ENCODE results near the gene DCAF10. TPM values are rescaled to one million over a fixed set of nuclear protein-coding genes. Genes with fewer than 3 reads are reported as not detected.
"Not testable (repeated sequence)": the region's sequence is repeated elsewhere in the genome, so short reads cannot be mapped to it uniquely, and the experiment has no call there.

Gene DCAF10
- total RNA-seq, 1 experiment from 2014 or later, result 34.8 TPM

GRCh38 chr9:37825174-37825573, 24.6 kb downstream of the DCAF10 start:
- H3K4me3 ChIP-seq (ENCODE audit: low read length); H3K9me2 ChIP-seq (replicated peaks; ENCODE audit: insufficient read depth, low read length); DNase-seq; H3K9me3 ChIP-seq (ENCODE audit: low read length); H3K27me3 ChIP-seq (ENCODE audit: low read length); H3K27ac ChIP-seq (ENCODE audit: low read length); H4K20me1 ChIP-seq (ENCODE audit: insufficient read depth, low read depth, low read length); H3K4me2 ChIP-seq (ENCODE audit: low read depth, low read length, poor library complexity, severe bottlenecking); H3K4me1 ChIP-seq (ENCODE audit: low read length); H3K9ac ChIP-seq (ENCODE audit: low read length); H2AFZ ChIP-seq (ENCODE audit: low read length): not testable (repeated sequence)
- H3K79me2 ChIP-seq (ENCODE audit: low read length), result peaks cover 39% of the 10 kb centered on the region
- H3K36me3 ChIP-seq (ENCODE audit: insufficient read depth, low read length), result peaks cover 35% of the 10 kb centered on the region

DNA sequence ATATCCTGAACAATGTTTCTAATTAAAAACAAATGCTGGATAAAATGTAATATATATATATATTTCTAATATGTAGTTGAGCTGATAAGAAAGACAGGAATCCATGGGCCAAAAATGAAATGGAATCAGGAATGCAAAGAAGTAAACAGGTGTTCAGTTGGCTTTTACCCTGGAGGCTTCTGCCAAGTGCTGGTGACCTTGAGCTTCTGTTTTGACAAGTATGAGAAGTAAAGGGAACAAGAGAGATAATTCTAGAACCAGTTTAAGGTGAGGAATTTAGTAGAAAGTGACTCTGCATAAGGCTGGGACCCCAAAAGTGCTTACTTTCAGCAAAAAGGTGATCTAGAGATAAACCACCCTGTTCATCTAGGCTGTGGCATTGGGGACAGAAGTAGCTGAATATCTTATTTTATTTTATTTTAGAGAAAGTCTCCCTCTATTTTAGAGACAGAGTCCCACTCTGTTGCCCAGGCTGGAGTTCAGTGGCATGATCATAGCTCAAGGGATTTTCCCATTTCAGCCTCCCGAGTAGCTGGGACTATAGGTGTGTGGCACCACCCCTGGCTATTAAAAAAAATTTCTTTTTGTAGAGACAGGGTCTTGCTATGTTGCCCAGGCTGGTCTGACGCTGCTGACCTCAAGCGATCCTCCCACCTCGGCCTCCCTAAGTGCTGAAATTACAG, 27.0 kb downstream of the DCAF10 start:
- peak; percentile 25 for DNase-seq
- Histone ChIP-seq H3K4me3 (ENCODE audit: low read length) (no peak overlapping the region), H3K9me2 (replicated peaks; ENCODE audit: insufficient read depth, low read length) (no peaks in the 10 kb centered on the region), H3K4me1 (ENCODE audit: low read length) (no peaks in the 10 kb centered on the region), H3K4me2 (ENCODE audit: low read depth, low read length, poor library complexity, severe bottlenecking) (no peak overlapping the region), H3K27me3 (ENCODE audit: low read length) (no peaks in the 10 kb centered on the region), H3K27ac (ENCODE audit: low read length) (no peak overlapping the region), H3K79me2 (ENCODE audit: low read length) (peaks cover 37% of the 10 kb centered on the region), H3K36me3 (ENCODE audit: insufficient read depth, low read length) (peaks cover 27% of the 10 kb centered on the region), H3K9ac (ENCODE audit: low read length) (no peak overlapping the region), H2AFZ (ENCODE audit: low read length) (no peak overlapping the region), H3K9me3 (ENCODE audit: low read length) (no peaks in the 10 kb centered on the region), H4K20me1 (ENCODE audit: insufficient read depth, low read depth, low read length) (no peaks in the 10 kb centered on the region)

GRCh38 chr9:37835821-37836220, 35.2 kb downstream of the DCAF10 start:
- Histone ChIP-seq H3K27me3 (ENCODE audit: low read length) (no peaks in the 10 kb centered on the region), H3K27ac (ENCODE audit: low read length) (no peak overlapping the region), H3K4me3 (ENCODE audit: low read length) (no peak overlapping the region), H3K9me3 (ENCODE audit: low read length) (no peaks in the 10 kb centered on the region), H2AFZ (ENCODE audit: low read length) (no peak overlapping the region), H4K20me1 (ENCODE audit: insufficient read depth, low read depth, low read length) (no peaks in the 10 kb centered on the region), H3K9ac (ENCODE audit: low read length) (no peak overlapping the region), H3K36me3 (ENCODE audit: insufficient read depth, low read length) (no peaks in the 10 kb centered on the region; the same call in none of the 2 replicates), H3K9me2 (replicated peaks; ENCODE audit: insufficient read depth, low read length) (no peaks in the 10 kb centered on the region), H3K4me2 (ENCODE audit: low read depth, low read length, poor library complexity, severe bottlenecking) (no peak overlapping the region), H3K4me1 (ENCODE audit: low read length) (peaks cover 3% of the 10 kb centered on the region), H3K79me2 (ENCODE audit: low read length) (peaks cover 62% of the 10 kb centered on the region)
- no peak for DNase-seq

DNA sequence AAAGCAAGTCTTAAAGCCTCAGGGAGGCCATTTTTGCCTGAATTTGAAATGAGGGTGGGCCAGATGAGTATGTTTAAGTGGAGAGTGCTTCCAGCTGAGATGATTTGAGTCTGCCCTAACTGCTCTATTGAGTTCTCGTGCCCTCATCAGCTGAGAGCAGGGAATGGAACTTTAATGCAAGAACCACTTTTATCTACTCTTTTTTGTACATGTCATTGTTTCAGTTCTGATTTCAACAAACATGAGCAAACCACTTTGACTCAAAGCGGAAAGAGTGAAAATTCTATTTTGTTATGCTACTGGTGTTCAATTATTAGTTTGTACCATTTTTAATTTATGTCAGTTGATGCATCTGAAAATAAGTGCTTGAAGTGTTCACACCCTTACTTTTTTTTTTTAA, 35.8 kb downstream of the DCAF10 start:
- H3K9me3 ChIP-seq (ENCODE audit: low read length), result no peaks in the 10 kb centered on the region
- no peak overlapping the region for H3K27ac ChIP-seq (ENCODE audit: low read length)
- H3K27me3 ChIP-seq (ENCODE audit: low read length), result no peaks in the 10 kb centered on the region
- H3K4me1 ChIP-seq (ENCODE audit: low read length), result peaks cover 9% of the 10 kb centered on the region
- H3K36me3 ChIP-seq (ENCODE audit: insufficient read depth, low read length), result no peaks in the 10 kb centered on the region; the same call in none of the 2 replicates
- H3K9ac ChIP-seq (ENCODE audit: low read length), result no peak overlapping the region
- no peak overlapping the region for H2AFZ ChIP-seq (ENCODE audit: low read length)
- H3K4me2 ChIP-seq (ENCODE audit: low read depth, low read length, poor library complexity, severe bottlenecking), result no peak overlapping the region
- no peak overlapping the region for H3K4me3 ChIP-seq (ENCODE audit: low read length)
- peaks cover 64% of the 10 kb centered on the region for H3K79me2 ChIP-seq (ENCODE audit: low read length)
- no peaks in the 10 kb centered on the region for H4K20me1 ChIP-seq (ENCODE audit: insufficient read depth, low read depth, low read length)
- DNase-seq, result no peak
- H3K9me2 ChIP-seq (replicated peaks; ENCODE audit: insufficient read depth, low read length), result no peaks in the 10 kb centered on the region

GRCh38 chr9:37839496-37840461, 39.2 kb downstream of the DCAF10 start:
- Histone ChIP-seq H3K9ac (ENCODE audit: low read length) (no peak overlapping the region), H3K27ac (ENCODE audit: low read length) (no peak overlapping the region), H3K9me3 (ENCODE audit: low read length) (no peaks in the 10 kb centered on the region), H3K9me2 (replicated peaks; ENCODE audit: insufficient read depth, low read length) (no peaks in the 10 kb centered on the region), H3K4me3 (ENCODE audit: low read length) (no peak overlapping the region), H3K27me3 (ENCODE audit: low read length) (no peaks in the 10 kb centered on the region), H3K4me1 (ENCODE audit: low read length) (peaks cover 17% of the 10 kb centered on the region), H4K20me1 (ENCODE audit: insufficient read depth, low read depth, low read length) (no peaks in the 10 kb centered on the region), H3K4me2 (ENCODE audit: low read depth, low read length, poor library complexity, severe bottlenecking) (no peak overlapping the region), H3K36me3 (ENCODE audit: insufficient read depth, low read length) (peaks cover 10% of the 10 kb centered on the region), H2AFZ (ENCODE audit: low read length) (no peak overlapping the region), H3K79me2 (ENCODE audit: low read length) (peaks cover 57% of the 10 kb centered on the region)
- DNase-seq, result peak; percentile 36

- DNase-seq, result no peak
- Histone ChIP-seq H3K9me2 (replicated peaks; ENCODE audit: insufficient read depth, low read length) (no peaks in the 10 kb centered on the region), H3K4me2 (ENCODE audit: low read depth, low read length, poor library complexity, severe bottlenecking) (no peak overlapping the region), H3K36me3 (ENCODE audit: insufficient read depth, low read length) (peaks cover 15% of the 10 kb centered on the region; the same call in 1 of the 2 replicates), H3K9me3 (ENCODE audit: low read length) (no peaks in the 10 kb centered on the region), H3K27me3 (ENCODE audit: low read length) (no peaks in the 10 kb centered on the region), H4K20me1 (ENCODE audit: insufficient read depth, low read depth, low read length) (no peaks in the 10 kb centered on the region), H3K79me2 (ENCODE audit: low read length) (peaks cover 60% of the 10 kb centered on the region), H3K27ac (ENCODE audit: low read length) (no peak overlapping the region), H3K4me3 (ENCODE audit: low read length) (no peak overlapping the region), H3K4me1 (ENCODE audit: low read length) (peaks cover 17% of the 10 kb centered on the region), H2AFZ (ENCODE audit: low read length) (no peak overlapping the region), H3K9ac (ENCODE audit: low read length) (no peak overlapping the region)
Measured at GRCh38 chr9:37840560-37841194, 40.1 kb downstream of the DCAF10 start.

GRCh38 chr9:37852222-37852621, 51.6 kb downstream of the DCAF10 start:
- H3K79me2 ChIP-seq (ENCODE audit: low read length), result peaks cover 15% of the 10 kb centered on the region; the same call in 1 of the 2 replicates
- H2AFZ ChIP-seq (ENCODE audit: low read length), result no peak overlapping the region
- H3K9ac ChIP-seq (ENCODE audit: low read length), result no peak overlapping the region
- no peaks in the 10 kb centered on the region for H3K4me1 ChIP-seq (ENCODE audit: low read length)
- H3K4me3 ChIP-seq (ENCODE audit: low read length), result no peak overlapping the region
- no peaks in the 10 kb centered on the region for H3K9me2 ChIP-seq (replicated peaks; ENCODE audit: insufficient read depth, low read length)
- DNase-seq, result no peak
- no peaks in the 10 kb centered on the region for H4K20me1 ChIP-seq (ENCODE audit: insufficient read depth, low read depth, low read length)
- H3K27me3 ChIP-seq (ENCODE audit: low read length), result no peaks in the 10 kb centered on the region
- no peak overlapping the region for H3K27ac ChIP-seq (ENCODE audit: low read length)
- no peak overlapping the region for H3K4me2 ChIP-seq (ENCODE audit: low read depth, low read length, poor library complexity, severe bottlenecking)
- no peaks in the 10 kb centered on the region for H3K9me3 ChIP-seq (ENCODE audit: low read length)
- no peaks in the 10 kb centered on the region for H3K36me3 ChIP-seq (ENCODE audit: insufficient read depth, low read length)

DNA sequence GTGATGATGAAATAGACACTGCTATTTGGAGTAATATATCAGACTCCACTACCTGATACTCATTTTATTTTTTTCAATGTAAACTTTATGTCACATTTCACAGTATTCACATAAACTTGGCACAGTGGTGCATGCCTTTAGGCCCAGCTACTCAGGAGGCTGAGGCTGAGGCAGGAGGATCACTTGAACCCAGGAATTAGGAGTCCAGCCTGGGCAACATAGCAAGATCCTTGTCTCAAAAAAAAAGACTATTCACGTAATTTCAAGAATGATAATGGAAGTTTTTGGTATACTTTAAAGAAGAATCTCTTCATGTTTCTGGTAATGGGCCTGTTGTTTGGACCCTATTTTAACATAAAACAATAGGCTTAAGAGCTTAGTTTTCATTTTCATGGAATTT, 56.0 kb downstream of the DCAF10 start:
- Histone ChIP-seq H3K27me3 (ENCODE audit: low read length) (no peaks in the 10 kb centered on the region), H2AFZ (ENCODE audit: low read length) (no peak overlapping the region), H3K4me1 (ENCODE audit: low read length) (no peaks in the 10 kb centered on the region), H4K20me1 (ENCODE audit: insufficient read depth, low read depth, low read length) (no peaks in the 10 kb centered on the region), H3K4me3 (ENCODE audit: low read length) (no peak overlapping the region), H3K9me2 (replicated peaks; ENCODE audit: insufficient read depth, low read length) (no peaks in the 10 kb centered on the region), H3K27ac (ENCODE audit: low read length) (no peak overlapping the region), H3K9me3 (ENCODE audit: low read length) (no peaks in the 10 kb centered on the region), H3K79me2 (ENCODE audit: low read length) (0 out of 2 replicates have a peak, but pooled peaks cover 6% of the 10 kb centered on the region), H3K9ac (ENCODE audit: low read length) (no peak overlapping the region), H3K4me2 (ENCODE audit: low read depth, low read length, poor library complexity, severe bottlenecking) (no peak overlapping the region), H3K36me3 (ENCODE audit: insufficient read depth, low read length) (peaks cover 16% of the 10 kb centered on the region)
- DNase-seq, result no peak
